GM20000 (cell line): Measurements from ENCODE around the gene ANKLE2.

Experiments used
- DNase-seq: peaks from one replicate; pipeline ENCODE4 v3.0.0; 2012; ENCODE audit warnings: low spot score
- CTCF ChIP-seq: IDR thresholded peaks from 2 replicates; pipeline ENCODE4 v1.5.1; 2012; ENCODE audit warnings: mild to moderate bottlenecking, control low read depth; ENCODE audit errors: extremely low read depth, missing control alignments

ANKLE2 gene

GRCh38 chr12:132731574-132731973 lies 30.1 kb downstream of the ANKLE2 start:
- no peak for DNase-seq
- no peak for TF ChIP-seq CTCF

- TF ChIP-seq CTCF: no peak
- DNase-seq: no peak
Observed at GRCh38 chr12:132730353-132730752, 31.3 kb downstream of the ANKLE2 start.

GRCh38 chr12:132729541-132730320 lies 31.9 kb downstream of the ANKLE2 start:
- DNase-seq: no peak
- TF ChIP-seq CTCF: no peak

GRCh38 chr12:132728502-132728901 lies 33.1 kb downstream of the ANKLE2 start:
- TF ChIP-seq CTCF: no peak
- no peak for DNase-seq

GRCh38 chr12:132727091-132727794 lies 34.4 kb downstream of the ANKLE2 start:
- no peak for DNase-seq
- no peak for TF ChIP-seq CTCF

- no peak for TF ChIP-seq CTCF
- no peak for DNase-seq
Observed at GRCh38 chr12:132726386-132726785, 35.2 kb downstream of the ANKLE2 start.

- no peak for TF ChIP-seq CTCF
- no peak for DNase-seq
Observed at GRCh38 chr12:132724506-132725241, 37.0 kb downstream of the ANKLE2 start.
